Stimulated activated naive B cell treated with anti-CD40 and anti-IgM and Interleukin-4, amounts not matched to agents 10 μg/mL and 1 μg/mL and 100 μg/mL, for 72 hours (primary cell): ENCODE results near the gene PTCD1.

Experiments used
- ATAC-seq, 2 donors: fragments of 150-1000 bp; cut with Tn5 transposase; replicated peaks; 2 replicates each; pipeline ENCODE4 v1.10.0; 2021; ENCODE audit warnings: moderate library complexity in 1 of 2
- DNase-seq: peaks from one replicate; pipeline ENCODE4 v3.0.0; 2021
- H3K27ac Mint-ChIP-seq: one replicate; pipeline ENCODE4 v1.8.0; 2022; ENCODE audit warnings: mild to moderate bottlenecking, mixed read lengths
- H3K27me3 Mint-ChIP-seq, 2 donors: one replicate each; pipeline ENCODE4 v1.8.0; 2022; ENCODE audit warnings: mixed read lengths in 2 of 2
- H3K36me3 Mint-ChIP-seq, 2 donors: one replicate each; pipeline ENCODE4 v1.8.0; 2022; ENCODE audit warnings: mixed read lengths in 2 of 2, mild to moderate bottlenecking in 1 of 2
- H3K4me1 Mint-ChIP-seq, 2 donors: one replicate each; pipeline ENCODE4 v1.8.0; 2022; ENCODE audit warnings: mixed read lengths in 2 of 2, mild to moderate bottlenecking in 1 of 2
- H3K4me3 Mint-ChIP-seq, 2 donors: one replicate each; pipeline ENCODE4 v1.8.0; 2022; ENCODE audit warnings: mild to moderate bottlenecking in 2 of 2, mixed read lengths in 2 of 2, moderate library complexity in 1 of 2
- H3K9me3 Mint-ChIP-seq, 2 donors: one replicate each; pipeline ENCODE4 v1.8.0; 2022; ENCODE audit warnings: mixed read lengths in 2 of 2, mild to moderate bottlenecking in 1 of 2

Gene PTCD1

DNA sequence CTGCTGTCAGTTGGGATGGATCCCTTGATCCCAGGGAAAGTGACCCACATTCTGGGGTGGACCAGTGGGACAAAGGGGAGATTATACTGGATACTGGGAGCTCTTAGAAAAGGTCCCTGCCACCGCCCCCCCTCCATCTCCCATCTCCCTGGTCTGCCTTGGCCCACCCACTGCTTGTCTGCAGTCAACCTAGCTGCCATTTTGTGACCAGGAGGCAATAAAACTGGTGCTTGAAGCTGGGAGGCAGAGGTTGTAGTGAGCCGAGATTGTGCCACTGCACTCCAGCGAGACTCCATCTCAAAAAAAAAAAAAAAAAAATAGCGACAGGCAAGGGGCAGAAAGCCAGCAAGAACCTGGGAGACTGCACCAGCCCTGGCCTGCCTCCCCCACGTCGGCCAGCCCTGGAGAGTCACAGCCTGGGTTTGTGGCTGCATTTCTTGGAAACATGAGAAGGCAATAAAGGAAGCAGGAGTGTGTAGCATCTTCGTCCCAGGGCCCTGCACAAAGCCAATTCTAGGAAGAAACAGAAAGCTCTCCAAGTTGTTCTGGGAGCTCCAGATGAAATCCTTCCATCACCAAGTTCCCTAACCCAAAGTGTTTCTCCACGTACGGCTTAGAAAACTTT lies 68.7 kb downstream of the PTCD1 start:
- ATAC-seq (no peak), DNase-seq (no peak)
- no peak overlapping the region for H3K27ac Mint-ChIP-seq
- no peaks in the 10 kb centered on the region for H3K27me3 Mint-ChIP-seq
- H3K36me3 Mint-ChIP-seq, result peaks cover 25 to 29% of the 10 kb centered on the region in 2 donors
- H3K4me3 Mint-ChIP-seq, result no peak overlapping the region
- H3K4me1 Mint-ChIP-seq, result peaks cover 6 to 12% of the 10 kb centered on the region in 2 donors
- no peaks in the 10 kb centered on the region for H3K9me3 Mint-ChIP-seq

DNA sequence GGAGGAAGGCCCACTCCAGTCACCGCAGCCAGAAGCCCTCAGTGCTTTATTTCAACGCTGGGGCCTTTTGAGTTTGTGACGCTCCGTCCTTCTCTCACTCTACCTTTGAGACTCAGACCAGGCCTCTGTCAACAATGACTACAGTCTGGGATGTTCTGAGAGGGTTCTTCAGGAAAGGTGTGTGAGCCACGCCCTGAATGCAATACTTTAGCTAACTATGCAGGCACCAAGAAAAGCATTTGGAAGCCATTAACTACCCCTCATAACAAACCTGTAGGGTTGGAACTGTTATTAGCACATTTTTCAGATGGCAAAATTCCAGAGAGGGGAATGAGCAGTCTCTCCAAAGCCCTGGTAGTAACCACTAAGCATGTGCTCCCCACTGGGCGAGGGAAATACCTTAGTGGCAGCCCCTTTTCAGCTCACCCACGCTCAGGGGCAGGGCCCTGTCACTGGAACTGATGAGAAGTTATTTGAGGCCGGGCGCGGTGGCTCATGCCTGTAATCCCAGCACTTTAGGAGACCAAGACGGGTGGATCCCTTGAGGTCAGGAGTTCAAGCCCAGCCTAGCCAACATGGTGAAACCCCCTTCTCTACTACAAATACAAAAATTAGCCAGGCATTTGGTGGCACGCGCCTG lies 69.7 kb downstream of the PTCD1 start:
- DNase-seq (no peak), ATAC-seq (no peak)
- no peak overlapping the region for H3K27ac Mint-ChIP-seq
- H3K9me3 Mint-ChIP-seq, result no peaks in the 10 kb centered on the region
- peaks cover 9 to 14% of the 10 kb centered on the region in 2 donors for H3K4me1 Mint-ChIP-seq
- H3K36me3 Mint-ChIP-seq, result peaks cover 30 to 36% of the 10 kb centered on the region in 2 donors
- no peaks in the 10 kb centered on the region for H3K27me3 Mint-ChIP-seq
- H3K4me3 Mint-ChIP-seq, result no peak overlapping the region
